OCI-M2 (cell line): ENCODE measurements around the gene HLA-DPB1.
"Not testable (repeated sequence)": the region's sequence is repeated elsewhere in the genome, so short reads cannot be mapped to it uniquely, and the experiment has no call there.

Experiments
- DNase-seq: peaks from one replicate; lab custom pipeline; 2025; ENCODE audit not compliant: unreplicated experiment; lab: John Stamatoyannopoulos, UW

Gene HLA-DPB1

DNA sequence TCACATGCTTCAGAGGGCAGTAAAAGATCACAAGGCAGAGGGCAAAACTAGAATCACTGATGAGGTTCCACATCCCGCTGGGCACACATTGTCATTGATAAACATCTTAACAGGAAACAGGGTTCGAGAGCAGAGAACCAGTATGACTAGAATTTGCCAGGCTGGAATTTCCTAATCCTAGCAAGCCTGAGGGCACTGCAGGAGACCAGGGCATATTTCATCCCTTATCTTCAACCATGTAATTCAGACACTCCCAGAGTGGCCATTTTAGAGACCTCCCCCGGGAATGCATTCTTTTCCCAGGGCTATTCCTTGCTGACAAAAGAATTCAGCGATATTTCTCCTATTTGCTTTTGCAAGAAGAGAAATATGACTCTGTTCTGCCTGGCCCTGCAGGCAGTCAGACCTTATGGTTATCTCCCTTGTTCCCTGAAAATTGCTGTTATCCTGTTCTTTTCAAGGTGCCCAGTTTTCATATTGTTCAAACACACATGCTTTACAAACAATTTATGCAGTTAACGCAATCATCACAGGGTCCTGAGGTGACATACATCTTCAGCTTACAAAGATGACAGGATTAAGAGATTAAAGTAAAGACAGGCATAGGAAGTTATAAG lies 25.4 kb downstream of the HLA-DPB1 start:
- not testable (repeated sequence) for DNase-seq

DNA sequence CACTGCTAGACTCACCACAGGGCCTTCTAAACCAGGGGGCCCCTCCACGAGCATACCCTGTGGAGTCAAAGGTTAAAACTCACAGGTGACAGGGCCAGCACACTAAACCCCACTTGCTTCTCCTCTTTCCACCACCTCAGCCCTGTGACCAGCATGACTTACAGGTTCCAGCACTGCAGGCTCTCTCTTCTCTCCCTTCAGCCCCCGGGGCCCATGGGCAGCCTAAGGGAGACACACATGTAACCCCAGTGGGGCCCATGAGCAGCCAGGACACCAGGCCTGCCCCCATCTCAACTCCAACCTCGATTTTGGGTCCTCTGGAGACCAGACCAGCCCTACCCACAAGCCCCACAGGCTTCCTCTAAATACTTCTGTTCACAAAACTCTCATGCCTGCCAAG lies 28.0 kb downstream of the HLA-DPB1 start:
- DNase-seq = no peak

DNA sequence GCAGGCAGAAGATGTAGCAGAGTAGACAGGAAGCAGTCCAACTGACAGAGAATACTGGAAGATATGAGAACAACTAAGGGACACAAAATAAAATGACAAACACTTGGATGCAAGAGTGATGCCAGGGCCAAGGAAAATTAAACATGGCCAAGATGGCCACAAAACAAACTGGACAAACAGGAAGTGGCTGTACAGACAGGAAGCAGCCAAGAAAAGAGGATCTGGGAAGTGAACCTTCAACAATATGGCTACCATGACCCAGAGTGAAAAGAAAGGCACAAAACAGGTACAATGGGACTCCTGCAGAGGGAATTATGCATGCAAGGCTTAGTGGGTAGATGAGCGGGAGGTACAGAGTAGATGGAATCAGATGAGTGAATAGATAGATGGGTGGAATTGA lies 29.1 kb downstream of the HLA-DPB1 start:
- no peak for DNase-seq

DNA sequence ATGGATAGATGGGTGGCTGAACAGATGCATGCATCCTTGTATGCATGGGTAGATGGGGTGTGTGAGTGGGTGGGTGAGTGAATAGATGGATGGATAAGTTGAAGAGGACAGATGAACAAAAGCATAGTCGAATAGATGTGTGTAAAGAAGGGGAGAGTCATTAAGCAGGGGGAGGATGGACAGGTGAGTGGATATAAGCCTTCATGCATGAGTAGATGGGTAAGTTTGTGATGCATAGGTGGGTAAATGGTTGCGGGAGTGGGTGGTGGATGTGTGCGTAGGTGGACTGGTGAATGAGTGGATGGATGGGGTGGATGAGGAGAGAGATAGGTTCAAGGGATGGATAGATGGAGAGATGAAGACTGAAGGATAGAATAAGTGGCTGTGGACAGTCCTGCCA lies 29.6 kb downstream of the HLA-DPB1 start:
- DNase-seq = no peak

DNA sequence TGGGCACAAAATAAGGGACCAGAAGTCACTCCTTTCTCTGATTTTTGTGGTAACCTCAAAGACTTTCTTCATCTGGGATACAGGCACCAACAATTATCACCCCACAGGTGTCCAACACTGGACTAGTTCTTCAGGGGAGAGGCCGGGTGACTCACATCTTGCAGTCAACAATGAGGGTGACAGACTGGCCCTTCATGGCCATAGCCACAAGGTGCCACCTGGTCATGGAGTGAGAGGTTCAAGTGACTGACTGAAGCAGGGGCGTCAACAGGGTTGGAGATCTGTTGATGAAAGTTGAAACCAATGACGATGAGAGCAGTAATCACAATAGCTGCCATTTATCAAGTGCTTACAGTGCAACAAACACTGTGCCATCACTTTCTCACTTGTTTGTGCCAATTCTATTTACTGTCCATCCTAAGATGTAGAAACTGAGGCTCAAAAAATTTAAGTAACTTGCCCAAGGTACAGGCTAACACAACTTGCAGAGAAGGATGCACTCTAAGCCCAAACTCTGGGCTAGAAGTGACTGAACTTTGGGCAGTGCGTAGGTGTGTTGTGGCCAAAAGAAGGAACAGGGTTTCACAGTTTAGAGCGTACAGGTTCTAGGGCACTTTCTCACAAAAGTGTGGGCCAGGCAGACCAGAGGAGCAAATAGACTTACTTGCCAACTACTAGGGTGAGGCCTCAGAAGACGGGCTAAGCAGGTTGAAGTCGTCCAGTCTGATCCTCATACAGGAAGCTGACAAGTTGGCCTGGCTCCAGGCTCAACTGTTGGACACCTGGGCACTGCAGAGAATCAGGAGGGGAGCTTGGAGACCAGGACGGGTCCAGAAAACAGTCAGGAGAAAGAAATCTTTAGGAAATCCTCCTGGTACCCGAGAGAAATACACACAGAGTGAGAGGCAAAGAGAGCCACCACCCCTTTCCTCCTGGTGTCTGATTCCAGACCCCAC lies 30.4 kb downstream of the HLA-DPB1 start:
- no peak for DNase-seq

DNA sequence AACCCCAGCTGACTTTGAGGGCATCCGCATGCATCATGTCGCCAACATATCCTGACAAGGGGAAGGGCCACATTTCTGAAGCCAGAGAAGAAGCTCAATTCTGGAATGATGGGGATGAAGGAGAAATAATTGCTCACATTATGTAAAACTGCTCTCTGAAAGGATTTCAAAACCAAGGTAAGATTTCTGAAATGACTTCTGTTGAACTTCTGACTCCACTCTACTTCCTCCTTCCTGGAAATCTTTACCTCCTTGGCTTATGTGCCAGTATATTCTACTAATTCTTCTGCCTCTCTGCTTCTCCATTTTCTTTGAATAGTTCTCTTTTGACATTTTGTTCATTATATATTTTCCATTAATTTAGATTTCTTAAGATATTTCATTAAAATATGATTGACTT lies 31.9 kb downstream of the HLA-DPB1 start:
- DNase-seq = no peak

DNA sequence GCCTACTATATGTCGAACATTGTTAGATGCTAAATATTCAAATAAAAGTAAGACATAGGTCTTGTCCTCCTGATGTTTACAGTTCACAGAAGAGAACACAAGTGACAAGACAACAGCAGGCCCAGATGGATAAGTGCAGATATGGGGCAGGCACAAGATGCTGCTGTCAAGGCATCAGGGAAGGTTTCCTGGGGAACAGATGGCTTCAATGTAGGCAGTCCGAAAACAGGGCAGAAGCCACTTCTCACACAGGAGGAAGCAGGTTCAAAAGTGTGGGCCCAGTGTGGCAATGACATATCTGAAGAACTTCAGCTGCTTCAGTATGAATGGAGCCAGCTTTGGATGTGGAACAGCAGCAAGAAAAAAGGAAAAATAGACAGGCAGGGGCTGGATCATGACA lies 32.5 kb downstream of the HLA-DPB1 start:
- DNase-seq = no peak

DNA sequence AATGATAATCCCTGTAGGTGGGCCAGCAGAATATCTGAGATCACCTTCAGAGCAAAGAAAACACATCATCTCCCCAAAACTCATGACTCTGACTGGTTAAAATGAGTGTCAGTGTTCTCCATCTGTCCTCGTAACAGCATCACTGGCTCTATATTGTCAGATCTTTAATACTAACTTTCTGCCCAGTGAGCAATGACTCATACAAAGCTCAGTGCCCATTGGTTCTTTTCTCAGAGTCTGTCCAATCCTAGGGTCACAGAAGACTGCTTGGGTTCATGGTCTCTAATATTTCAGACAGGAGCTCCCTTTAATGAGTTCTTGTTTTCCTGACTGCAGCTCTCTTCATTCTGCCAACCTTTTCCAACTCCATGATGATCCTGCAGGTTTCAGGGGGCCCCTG lies 36.4 kb downstream of the HLA-DPB1 start:
- no peak for DNase-seq

DNA sequence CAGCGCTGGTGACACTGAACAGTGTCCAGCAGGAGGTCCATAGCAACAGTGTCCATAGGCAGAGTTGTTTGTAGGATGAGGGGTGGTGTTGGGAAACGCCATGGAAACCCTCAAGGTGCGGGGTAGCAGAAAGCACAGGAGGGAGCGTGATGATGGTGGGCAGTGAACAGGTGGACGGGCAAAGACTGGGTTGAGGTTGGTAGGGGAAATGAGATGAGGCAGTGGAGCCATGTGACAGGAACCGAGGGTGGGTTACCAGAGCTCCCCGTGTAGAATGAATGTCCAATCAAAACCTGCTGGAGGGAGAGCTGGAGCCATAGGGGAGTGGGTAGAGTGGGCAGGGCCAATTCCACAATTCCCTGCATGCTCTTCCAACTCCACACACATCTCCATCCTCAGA lies 38.0 kb downstream of the HLA-DPB1 start:
- no peak for DNase-seq

DNA sequence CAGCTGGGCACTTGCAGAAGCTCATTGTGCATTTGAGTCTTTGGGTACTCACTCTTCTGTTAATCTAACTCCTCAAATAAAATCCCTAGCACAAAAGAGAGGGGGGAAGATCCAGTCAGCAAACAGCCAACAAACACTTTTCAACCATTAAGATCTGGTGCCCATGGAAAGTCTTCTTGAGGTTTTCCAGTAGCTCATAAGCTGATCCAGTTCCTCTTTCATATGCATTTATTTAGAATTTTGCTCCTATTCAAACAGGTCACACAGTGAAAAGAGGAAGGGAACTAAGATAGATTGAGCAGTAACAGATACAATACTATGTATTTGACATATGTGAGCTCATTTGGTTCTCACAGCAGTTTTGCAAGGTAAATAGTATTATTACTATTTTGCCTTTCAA lies 38.6 kb downstream of the HLA-DPB1 start:
- DNase-seq = no peak

DNA sequence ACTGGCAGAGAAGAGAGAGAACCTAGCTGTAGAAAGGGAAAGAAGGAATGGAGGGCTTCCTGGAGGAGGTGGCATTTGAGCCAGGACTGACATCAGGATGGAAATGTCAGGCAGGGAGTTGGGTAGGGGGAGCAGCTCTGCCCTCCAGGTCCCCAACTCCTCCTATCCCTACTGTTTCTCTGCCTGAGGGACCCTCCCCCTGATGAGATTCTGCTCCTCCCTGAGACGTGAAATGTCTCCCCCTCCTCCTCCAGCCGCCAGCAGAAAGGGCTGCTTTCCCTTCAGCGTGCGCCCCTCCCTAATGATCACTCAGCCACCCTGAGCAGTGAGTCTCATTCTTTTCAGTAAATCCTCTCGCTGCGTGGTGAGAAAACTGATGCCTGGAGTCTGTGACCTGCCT lies 40.6 kb downstream of the HLA-DPB1 start:
- no peak for DNase-seq

DNA sequence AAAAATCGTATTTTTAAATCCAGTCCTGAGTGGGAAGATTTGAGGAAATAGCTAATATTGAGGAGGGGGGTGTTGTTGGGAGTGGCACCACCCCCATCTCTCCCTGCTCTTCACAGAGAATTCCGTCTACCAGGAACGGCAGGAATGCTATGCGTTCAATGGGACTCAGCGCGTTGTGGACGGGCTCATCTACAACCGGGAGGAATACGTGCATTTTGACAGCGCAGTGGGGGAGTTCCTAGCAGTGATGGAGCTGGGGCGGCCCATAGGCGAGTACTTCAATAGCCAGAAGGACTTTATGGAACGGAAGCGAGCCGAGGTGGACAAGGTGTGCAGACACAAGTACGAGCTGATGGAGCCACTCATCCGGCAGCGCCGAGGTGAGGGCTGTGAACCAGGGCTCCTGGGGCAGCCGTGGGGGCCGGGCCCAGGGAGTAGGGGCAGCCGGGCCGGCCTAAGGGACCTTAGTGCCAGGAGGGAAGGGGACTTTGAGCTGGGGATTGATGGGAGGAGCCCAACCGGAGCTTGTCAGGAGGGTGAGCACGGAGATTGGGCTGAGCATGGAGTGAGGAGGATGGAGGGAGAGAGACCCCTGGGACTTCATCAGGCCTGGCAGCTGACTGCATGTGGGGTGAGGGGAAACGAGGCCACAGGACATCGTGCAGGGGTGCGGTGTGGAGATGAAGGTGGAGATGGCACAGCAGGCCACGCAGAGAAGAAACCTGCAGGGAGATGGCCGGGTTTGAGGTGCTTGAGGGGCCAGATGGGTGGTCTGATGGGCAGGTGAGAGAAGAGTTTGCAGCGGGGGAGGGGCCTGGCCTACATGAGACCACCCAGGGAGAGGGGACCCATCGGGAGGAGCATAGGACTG lies 41.3 kb downstream of the HLA-DPB1 start:
- DNase-seq = no peak

DNA sequence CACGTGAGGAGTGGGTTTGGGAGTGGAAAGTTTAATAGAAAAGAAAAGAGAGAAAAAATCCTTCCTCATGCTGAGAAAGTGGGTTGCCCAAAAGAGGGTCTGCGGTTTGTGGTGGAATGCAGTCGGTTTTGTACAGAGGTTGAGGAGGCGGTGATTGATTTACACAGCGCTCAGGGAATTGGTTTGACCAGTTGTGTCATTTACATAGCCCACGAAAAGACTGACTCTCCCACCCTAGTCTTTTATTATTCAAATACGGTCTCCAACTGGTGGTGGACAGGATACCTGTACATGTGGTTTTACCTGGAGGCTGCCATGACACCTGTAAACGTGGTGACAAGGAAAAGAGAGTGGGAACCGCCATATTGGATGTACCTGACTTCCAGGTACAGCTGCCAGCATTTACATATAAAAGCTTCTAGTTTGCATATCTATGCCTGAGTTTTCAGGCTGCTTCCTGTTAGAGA lies 42.1 kb downstream of the HLA-DPB1 start:
- DNase-seq = no peak

DNA sequence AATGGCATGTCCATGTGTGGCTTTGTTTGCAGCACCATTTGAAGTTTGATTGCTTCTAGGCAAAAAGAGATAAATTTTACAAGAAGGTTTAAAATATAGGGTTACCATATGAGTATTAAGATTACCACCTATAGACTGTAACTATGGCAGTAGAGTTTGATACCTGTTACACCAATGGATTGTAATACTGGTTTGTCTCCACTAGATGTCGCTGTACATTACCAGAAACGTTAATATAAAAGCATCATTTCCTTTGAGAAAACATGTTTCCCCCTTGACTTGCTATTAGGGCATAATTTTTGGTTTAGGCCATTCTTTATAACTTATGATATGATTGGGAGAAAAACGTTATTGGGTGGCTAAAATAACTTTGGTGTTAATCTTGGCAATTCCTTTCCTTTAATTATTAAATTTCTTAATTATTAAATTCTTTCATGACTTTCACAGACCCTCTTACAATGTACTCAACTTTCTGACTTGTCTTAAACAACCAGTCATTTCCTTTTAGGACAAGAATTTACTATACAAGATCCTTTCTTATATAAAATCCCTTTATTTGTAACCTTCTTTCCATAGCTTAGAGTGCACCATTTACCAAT lies 42.8 kb downstream of the HLA-DPB1 start:
- no peak for DNase-seq

DNA sequence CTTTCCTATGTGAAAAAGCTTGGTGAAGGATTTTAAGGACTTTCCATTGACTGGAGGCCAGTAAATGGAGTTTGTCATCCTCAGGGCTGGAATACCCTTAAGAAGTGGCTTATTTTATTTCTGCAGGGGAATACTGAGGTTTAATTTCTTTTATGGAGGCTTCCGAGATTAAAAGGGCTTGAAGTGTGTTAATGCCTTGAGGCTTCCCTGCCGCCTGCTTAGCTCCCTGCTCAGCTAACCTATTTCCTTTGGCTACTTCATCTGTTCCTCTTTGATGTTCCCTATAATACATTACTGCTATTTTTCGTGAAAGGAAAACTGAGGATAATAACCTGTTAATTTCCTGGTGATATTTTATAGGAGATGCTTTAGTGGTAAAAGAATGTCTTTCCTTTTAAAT lies 44.2 kb downstream of the HLA-DPB1 start:
- no peak for DNase-seq

DNA sequence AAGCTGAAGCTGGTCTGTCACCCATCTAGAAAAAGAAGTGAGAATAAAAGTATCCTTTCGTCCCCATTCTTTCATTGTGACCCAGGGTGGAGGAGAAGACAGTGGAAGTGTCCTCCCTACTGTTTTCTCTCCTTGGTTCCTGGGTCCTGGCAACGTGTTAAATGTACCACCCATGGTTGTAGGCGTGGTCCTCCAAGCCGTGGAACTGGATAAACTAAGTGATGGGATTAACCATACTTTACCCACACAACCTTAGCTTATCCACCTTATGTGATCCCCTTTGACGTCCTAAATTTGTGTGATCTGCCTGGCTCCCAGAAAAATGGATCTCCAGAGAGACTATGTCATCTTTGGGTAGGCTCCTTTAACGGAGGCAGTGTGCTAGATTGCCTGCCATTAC lies 47.4 kb downstream of the HLA-DPB1 start:
- DNase-seq = no peak

DNA sequence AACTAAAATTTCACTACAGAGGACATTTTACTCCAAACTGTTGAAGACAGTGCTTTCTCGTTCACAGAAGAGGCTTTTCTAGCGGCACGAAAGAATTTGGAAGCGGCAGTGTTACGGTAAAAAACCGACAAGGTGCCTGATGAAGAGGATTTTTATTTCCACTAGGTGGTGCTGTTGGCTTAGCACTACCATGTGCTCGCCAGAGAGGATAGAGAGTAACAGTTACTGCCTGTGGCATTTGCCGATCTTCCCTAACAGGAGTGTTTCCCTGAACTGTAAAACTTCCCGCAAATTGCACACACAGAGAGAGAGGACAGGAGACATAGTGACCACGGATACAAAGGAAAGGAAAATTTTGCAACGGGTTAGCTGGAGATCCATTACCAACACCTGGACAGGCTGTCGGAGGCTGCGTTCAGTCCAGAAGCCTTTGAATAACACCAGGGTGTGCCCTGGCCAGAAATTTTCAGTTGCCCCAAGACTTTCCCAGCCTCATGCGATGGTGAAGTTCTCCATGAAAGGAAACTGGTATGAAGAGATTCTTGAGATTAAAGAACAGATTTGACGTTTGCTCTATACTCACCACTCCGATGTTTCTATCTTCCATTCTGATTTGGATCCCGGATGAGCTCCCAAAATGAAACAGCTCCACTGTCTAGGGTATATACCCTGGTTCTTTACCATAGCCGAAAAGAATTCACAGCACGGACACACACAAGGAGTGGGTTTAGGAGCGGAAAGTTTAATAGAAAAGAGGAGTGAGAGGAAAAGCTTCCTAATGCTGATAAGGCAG lies 48.1 kb downstream of the HLA-DPB1 start:
- no peak for DNase-seq

DNA sequence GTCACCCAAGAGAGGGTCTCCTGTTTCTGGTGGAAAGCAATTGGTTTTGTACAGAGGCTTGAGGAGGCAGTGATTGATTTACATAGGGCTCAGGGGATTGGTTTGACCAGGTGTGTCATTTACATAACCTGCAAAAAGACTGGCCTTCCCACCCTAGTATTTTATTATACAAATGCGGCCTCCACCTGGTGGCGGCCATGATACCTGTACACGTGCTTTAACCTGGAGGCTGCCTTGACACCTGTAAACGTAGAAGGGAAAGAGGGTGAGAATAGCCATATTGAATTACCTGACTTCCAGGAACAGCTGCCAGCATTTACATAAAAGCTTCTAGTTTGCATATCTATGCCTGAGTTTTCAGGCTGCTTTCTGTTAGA lies 48.7 kb downstream of the HLA-DPB1 start:
- no peak for DNase-seq

DNA sequence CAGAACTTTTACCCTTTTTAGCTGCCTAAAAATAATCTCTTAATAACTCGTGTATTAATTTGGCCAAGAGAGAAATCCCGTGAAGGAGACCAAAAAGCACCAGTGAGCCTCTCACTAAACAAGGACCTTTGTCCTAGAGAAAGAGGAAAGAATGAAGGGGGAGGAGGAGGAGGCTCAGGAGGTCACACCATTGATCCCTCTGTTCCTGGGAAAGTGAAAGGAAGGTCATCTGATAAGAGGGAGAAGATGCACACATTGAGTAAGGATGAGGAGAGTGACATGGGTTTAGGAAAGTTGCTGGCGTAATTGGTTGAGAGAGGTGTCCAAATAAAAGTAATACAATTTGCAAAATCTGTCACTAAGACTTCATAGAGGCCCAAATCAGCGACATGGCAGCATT lies 49.2 kb downstream of the HLA-DPB1 start:
- no peak for DNase-seq

DNA sequence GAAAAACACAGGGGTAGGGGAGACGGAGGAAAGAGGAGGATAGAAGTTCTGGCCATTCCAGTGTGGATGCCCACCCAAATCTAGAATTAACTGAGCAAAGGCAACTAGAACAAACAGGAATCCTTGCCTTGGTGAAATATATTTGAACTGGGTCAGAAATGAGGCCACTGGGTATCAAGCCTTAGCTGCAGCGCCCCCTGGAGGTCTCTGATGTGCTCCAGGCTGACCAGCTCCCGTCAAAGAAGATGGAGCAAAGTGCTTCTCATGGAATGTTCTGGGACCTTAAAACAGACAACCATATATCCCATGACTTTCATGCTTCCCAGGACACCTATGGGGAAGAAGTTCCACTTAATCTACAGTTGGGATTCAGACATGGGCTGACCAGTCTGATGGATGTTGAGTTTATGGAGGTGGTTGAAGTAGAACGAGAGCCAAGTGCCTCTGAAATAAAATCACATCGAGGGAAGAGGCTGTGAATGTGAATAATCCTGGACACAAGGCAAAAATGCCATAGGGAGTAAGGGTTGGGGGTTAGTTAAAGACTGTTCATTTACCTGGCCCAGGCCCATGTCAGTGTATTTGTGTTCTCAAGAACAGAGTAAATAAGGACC lies 50.4 kb downstream of the HLA-DPB1 start:
- DNase-seq = no peak
